H7 (cell line): ENCODE measurements around the gene ALDH3B2. TPM values are rescaled to one million over a fixed set of nuclear protein-coding genes. Genes with fewer than 3 reads are reported as not detected.
"Not testable (repeated sequence)": the region's sequence is repeated elsewhere in the genome, so short reads cannot be mapped to it uniquely, and the experiment has no call there.

Experiments
- DNase-seq: peaks from one replicate; pipeline ENCODE4 v3.0.0; 2012
- H3K27me3 ChIP-seq: 2 replicates; pipeline ENCODE4 v1.6.0; 2011; ENCODE audit warnings: mild to moderate bottlenecking, low read length; ENCODE audit not compliant: control insufficient read depth, insufficient read depth
- H3K36me3 ChIP-seq: replicated peaks from 2 replicates; pipeline ENCODE4 v1.5.1; 2011; ENCODE audit warnings: low read length; ENCODE audit not compliant: control insufficient read depth, insufficient read depth
- H3K4me3 ChIP-seq: 2 replicates; pipeline ENCODE4 v1.5.1; 2011; ENCODE audit warnings: low read depth, mild to moderate bottlenecking, control low read depth, low read length, moderate library complexity; ENCODE audit not compliant: insufficient read depth
- total RNA-seq: library from RNA; depleted of rRNA; stranded (reverse); fragments of >200 nt; shearing (Covaris generic); gene quantifications from 2 replicates; pipeline ENCODE4 v1.2.3, GENCODE V29; 2014

Gene ALDH3B2
- total RNA-seq, 1 experiment from 2014 or later: not detected

GRCh38 chr11:67659651-67660165 is 14.7 kb downstream of the ALDH3B2 start:
- DNase-seq, H3K36me3 ChIP-seq, H3K4me3 ChIP-seq, H3K27me3 ChIP-seq: not testable (repeated sequence)

GRCh38 chr11:67657300-67657699 is 17.1 kb downstream of the ALDH3B2 start:
- H3K4me3 ChIP-seq: no peak overlapping the region
- DNase-seq: no peak
- H3K36me3 ChIP-seq: no peaks in the 10 kb centered on the region
- H3K27me3 ChIP-seq: no peaks in the 10 kb centered on the region

GRCh38 chr11:67656278-67656922 is 18.0 kb downstream of the ALDH3B2 start:
- DNase-seq: peak; percentile 6
- Histone ChIP-seq H3K4me3 (no peak overlapping the region), H3K27me3 (no peaks in the 10 kb centered on the region), H3K36me3 (no peaks in the 10 kb centered on the region)

GRCh38 chr11:67654225-67654624 is 20.2 kb downstream of the ALDH3B2 start:
- Histone ChIP-seq H3K27me3 (no peaks in the 10 kb centered on the region), H3K4me3 (no peak overlapping the region), H3K36me3 (no peaks in the 10 kb centered on the region)
- peak; percentile 14 for DNase-seq

- DNase-seq: no peak
- H3K4me3 ChIP-seq: no peak overlapping the region
- H3K27me3 ChIP-seq: no peaks in the 10 kb centered on the region
- H3K36me3 ChIP-seq: no peaks in the 10 kb centered on the region
Measured at GRCh38 chr11:67652965-67653845, 21.2 kb downstream of the ALDH3B2 start.

- no peak overlapping the region for H3K4me3 ChIP-seq
- DNase-seq: no peak
- no peaks in the 10 kb centered on the region for H3K27me3 ChIP-seq
- no peaks in the 10 kb centered on the region for H3K36me3 ChIP-seq
Measured at GRCh38 chr11:67651976-67652781, 22.2 kb downstream of the ALDH3B2 start.

- Histone ChIP-seq H3K27me3 (no peaks in the 10 kb centered on the region), H3K36me3 (no peaks in the 10 kb centered on the region), H3K4me3 (no peak overlapping the region)
- DNase-seq: no peak
Measured at GRCh38 chr11:67649634-67650510, 24.6 kb downstream of the ALDH3B2 start.

- Histone ChIP-seq H3K36me3 (no peaks in the 10 kb centered on the region), H3K4me3 (no peak overlapping the region), H3K27me3 (no peaks in the 10 kb centered on the region)
- peak; percentile 43 for DNase-seq
Measured at GRCh38 chr11:67648796-67649613, 25.4 kb downstream of the ALDH3B2 start.

- peak; percentile 93 for DNase-seq
- H3K4me3 ChIP-seq: no peak overlapping the region
Measured at GRCh38 chr11:67648140-67648795, 26.2 kb downstream of the ALDH3B2 start.

GRCh38 chr11:67647471-67647870 is 27.0 kb downstream of the ALDH3B2 start:
- no peaks in the 10 kb centered on the region for H3K36me3 ChIP-seq
- H3K4me3 ChIP-seq: no peak overlapping the region
- H3K27me3 ChIP-seq: no peaks in the 10 kb centered on the region
- DNase-seq: peak; percentile 33

More at GRCh38 chr11:67648140-67648795, 26.2 kb downstream of the ALDH3B2 start:
- no peaks in the 10 kb centered on the region for H3K36me3 ChIP-seq
- no peaks in the 10 kb centered on the region for H3K27me3 ChIP-seq

- Histone ChIP-seq H3K36me3 (no peaks in the 10 kb centered on the region), H3K27me3 (no peaks in the 10 kb centered on the region; the same call in 1 of the 2 replicates), H3K4me3 (no peak overlapping the region)
- DNase-seq: peak; percentile 43
Measured at GRCh38 chr11:67646535-67647336, 27.7 kb downstream of the ALDH3B2 start.
